PC-3 (cell line): Measurements from ENCODE around the gene CENPE.

ENCODE experiments used
- EZH2 ChIP-seq: fragments of 300-600 bp; sonication (generic); IDR thresholded peaks from one replicate; pipeline ENCODE4 v1.6.1; 2017; ENCODE audit warnings: antibody characterized with exemption, mild to moderate bottlenecking, low read length; ENCODE audit not compliant: unreplicated experiment
- EZH2phosphoT487 ChIP-seq: fragments of 300-600 bp; sonication (generic); IDR thresholded peaks from 2 replicates; pipeline ENCODE4 v1.6.1; 2018; ENCODE audit warnings: mild to moderate bottlenecking, antibody characterized with exemption, low read length, borderline replicate concordance

DNA sequence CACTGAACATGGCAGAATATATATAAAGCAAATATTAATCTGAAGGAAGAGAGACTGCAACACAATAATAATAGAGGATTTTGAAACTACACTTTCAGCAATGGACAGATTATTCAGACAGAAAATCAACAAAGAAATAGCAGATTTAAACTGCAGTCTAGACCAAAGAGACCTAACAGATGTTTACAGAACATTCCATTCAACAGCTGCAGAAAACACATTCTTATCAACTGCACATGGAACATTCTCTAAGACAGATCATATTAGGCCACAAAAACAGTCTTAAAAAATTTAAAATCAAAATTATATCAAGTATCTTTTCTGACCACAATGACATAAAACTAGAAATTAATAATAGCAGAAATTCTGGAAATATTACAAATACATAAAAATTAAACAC lies 27.1 kb downstream of the CENPE start:
- TF ChIP-seq EZH2phosphoT487 (no peak), EZH2 (no peak)
